Right lobe of liver (tissue), 6 donors: Measurements from ENCODE around the gene ABCC5. TPM values are rescaled to one million over a fixed set of nuclear protein-coding genes. Genes with fewer than 3 reads are reported as not detected.

Experiments
- ATAC-seq, 4 donors: fragments of 200-7000 bp; cut with Tn5 transposase; one replicate each; pipeline ENCODE4 v1.9.1; 2020; ENCODE audit warnings: mild to moderate bottlenecking in 4 of 4, moderate library complexity in 4 of 4
- DNase-seq, 3 donors: peaks; one replicate each; pipeline ENCODE4 v3.0.0-alpha.2; 2020
- H3K27ac ChIP-seq, 3 donors: fragments of 200-600 bp; one replicate each; pipeline ENCODE4 v1.8.0; 2022
- H3K27me3 ChIP-seq, 2 donors: fragments of 200-600 bp; one replicate each; pipeline ENCODE4 v1.8.0; 2022
- H3K36me3 ChIP-seq, 4 donors: fragments of 200-600 bp; sonication (generic) in 1 of 4; one replicate each; pipeline versions ENCODE4 v1.5.1 to v1.8.0; 2017 to 2022; ENCODE audit warnings: control low read depth in 1 of 4
- H3K4me1 ChIP-seq, 4 donors: fragments of 200-600 bp; sonication (generic) in 1 of 4; one replicate each; pipeline versions ENCODE4 v1.5.1 to v1.8.0; 2017 to 2022; ENCODE audit warnings: control low read depth in 1 of 4
- H3K4me3 ChIP-seq, 3 donors: fragments of 200-600 bp; one replicate each; pipeline ENCODE4 v1.8.0; 2022
- H3K9me3 ChIP-seq, 4 donors: fragments of 200-600 bp; sonication (generic) in 1 of 4; one replicate each; pipeline versions ENCODE4 v1.5.1 to v1.8.0; 2017 to 2022; ENCODE audit warnings: control low read depth in 1 of 4
- POLR2A ChIP-seq: fragments of 450-650 bp; IDR thresholded peaks from one replicate; pipeline ENCODE4 v1.6.1; 2017; ENCODE audit warnings: antibody characterized with exemption, mild to moderate bottlenecking
- WGBS: methylation state at CpG from one replicate; pipeline ENCODE4 v1.1.6; 2018; ENCODE audit warnings: low coverage, low lambda C conversion rate; ENCODE audit not compliant: insufficient coverage; ENCODE audit errors: missing lambda C conversion rate; 5-methylcytosine and 5-hydroxymethylcytosine counted together
- intact Hi-C, 2 donors: fragments of 100-400 bp; cut with DNase I; formaldehyde crosslinking; loops; one replicate each; pipeline versions ENCODE4 v1.11.2 to v1.14.1; 2022
- total RNA-seq, 6 experiments: library from RNA; depleted of rRNA in 2 of 6; stranded (reverse); fragments of >200 nt in 2 of 6; fragmentation: NEBNext Ultra II Directional in 3 of 6; extraction: Animal tissue kit (Norgen Biotek cat#: 25700) in 3 of 6; gene quantifications; one replicate each; pipeline versions ENCODE4 v1.1.0 to v1.2.4, GENCODE V29; 2016 to 2023
- TF ChIP-seq, protein P1 (sequence below), 4 donors: fragments of 200-600 bp in 3 of 4; fragments of 450-650 bp in 1 of 4; IDR thresholded peaks; one replicate each; pipeline versions ENCODE4 v1.5.1 to v1.8.0; 2016 to 2022; ENCODE audit warnings: antibody characterized with exemption in 4 of 4, mild to moderate bottlenecking in 2 of 4
- donor health status: DM: no; HTN: yes; CAD: no.
- donor health status: DM: no; HTN: no; CAD: no.
- donor health status: DM: no; HTN: no; CAD: no.
- donor health status: DM: no; HTN: yes; CAD: no.
- donor health status: DM: no; HTN: yes; CAD: no.

Gene ABCC5
- total RNA-seq, 6 experiments from 2014 or later: 5.5 to 9.4 (median 7.6) TPM

DNA sequence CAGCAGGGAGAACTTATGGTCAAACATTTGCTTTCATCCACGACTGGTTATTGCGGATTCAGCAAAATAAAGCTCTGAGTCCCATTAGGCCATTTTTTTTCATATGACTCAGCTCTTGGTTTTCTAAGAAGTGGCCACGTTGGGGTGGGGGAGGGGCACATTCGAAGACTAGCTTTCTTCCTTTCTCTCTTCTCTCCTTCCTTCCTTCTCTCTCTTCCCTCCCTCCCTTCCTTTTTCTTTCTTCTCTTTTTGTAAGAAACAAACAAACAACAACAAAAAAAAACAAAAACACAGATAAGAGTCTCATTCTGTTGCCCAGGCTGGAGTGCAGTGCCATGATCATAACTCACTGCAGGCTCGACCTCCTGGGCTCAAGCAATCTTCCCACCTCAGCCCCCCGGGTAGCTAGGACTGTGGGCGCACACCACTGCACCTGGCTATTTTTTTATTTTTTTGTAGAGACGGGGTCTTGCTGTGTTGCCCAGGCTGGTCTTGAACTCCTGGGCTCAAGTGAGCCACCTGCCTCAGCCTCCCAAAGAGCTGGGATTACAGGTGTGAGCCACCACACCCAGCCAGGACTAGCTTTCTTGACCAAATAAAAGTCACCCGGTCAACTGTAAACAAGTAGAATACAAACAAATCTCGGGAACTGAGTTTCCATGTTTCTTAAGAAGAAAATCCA, 41.6 kb downstream of the ABCC5 start:
- H3K4me1 ChIP-seq: no peaks in the 10 kb centered on the region
- H3K4me3 ChIP-seq: no peak overlapping the region
- DNase-seq (no peak), ATAC-seq (no peak)
- H3K27ac ChIP-seq: no peak overlapping the region
- no peak for TF ChIP-seq POLR2A
- TF ChIP-seq, protein P1, sequence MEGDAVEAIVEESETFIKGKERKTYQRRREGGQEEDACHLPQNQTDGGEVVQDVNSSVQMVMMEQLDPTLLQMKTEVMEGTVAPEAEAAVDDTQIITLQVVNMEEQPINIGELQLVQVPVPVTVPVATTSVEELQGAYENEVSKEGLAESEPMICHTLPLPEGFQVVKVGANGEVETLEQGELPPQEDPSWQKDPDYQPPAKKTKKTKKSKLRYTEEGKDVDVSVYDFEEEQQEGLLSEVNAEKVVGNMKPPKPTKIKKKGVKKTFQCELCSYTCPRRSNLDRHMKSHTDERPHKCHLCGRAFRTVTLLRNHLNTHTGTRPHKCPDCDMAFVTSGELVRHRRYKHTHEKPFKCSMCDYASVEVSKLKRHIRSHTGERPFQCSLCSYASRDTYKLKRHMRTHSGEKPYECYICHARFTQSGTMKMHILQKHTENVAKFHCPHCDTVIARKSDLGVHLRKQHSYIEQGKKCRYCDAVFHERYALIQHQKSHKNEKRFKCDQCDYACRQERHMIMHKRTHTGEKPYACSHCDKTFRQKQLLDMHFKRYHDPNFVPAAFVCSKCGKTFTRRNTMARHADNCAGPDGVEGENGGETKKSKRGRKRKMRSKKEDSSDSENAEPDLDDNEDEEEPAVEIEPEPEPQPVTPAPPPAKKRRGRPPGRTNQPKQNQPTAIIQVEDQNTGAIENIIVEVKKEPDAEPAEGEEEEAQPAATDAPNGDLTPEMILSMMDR (IDR thresholded peaks at IDR 0.05): no peak
- H3K27me3 ChIP-seq: no peaks in the 10 kb centered on the region
- intact Hi-C loops: no loop called here
- H3K36me3 ChIP-seq: no peaks in the 10 kb centered on the region
- 83% methylated on average over 10 of the region's 10 CpGs for WGBS
- no peaks in the 10 kb centered on the region for H3K9me3 ChIP-seq

DNA sequence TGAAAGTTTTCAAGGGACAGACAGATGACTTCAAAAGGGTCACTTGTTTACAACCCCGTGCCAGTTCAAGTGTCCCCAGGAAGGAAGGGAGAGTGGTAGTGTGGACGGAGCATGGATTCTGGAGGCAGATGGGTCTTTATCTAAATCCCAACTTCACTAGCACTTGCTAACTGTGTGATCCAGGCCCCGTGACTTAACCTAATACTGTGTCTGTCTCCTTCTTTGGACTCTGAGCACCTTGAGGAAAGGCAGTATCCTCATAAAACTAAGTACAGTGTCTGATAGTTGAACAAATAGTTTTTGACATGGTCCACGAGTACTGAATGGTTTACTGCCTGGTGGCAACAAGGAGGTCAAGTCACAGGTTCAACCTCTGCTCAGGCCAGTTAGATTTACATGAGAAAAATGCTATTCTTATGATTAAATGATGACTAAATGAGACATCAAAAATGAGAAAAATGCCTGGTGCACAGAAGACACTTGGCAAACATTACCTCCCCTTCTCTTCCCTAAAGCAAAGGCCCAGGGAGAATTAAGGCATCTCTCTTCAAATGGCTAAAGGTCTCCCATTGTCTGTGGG, 48.9 kb downstream of the ABCC5 start:
- intact Hi-C loops: no loop called here
- TF ChIP-seq POLR2A: no peak
- TF ChIP-seq, protein P1 (IDR thresholded peaks at IDR 0.05): no peak
- H3K4me1 ChIP-seq: no peaks in the 10 kb centered on the region
- H3K36me3 ChIP-seq: no peaks in the 10 kb centered on the region
- 83% methylated on average over 4 of the region's 4 CpGs for WGBS
- H3K27me3 ChIP-seq: no peaks in the 10 kb centered on the region
- DNase-seq (no peak), ATAC-seq (no peak)
- no peak overlapping the region for H3K27ac ChIP-seq
- H3K4me3 ChIP-seq: no peak overlapping the region
- H3K9me3 ChIP-seq: no peaks in the 10 kb centered on the region

DNA sequence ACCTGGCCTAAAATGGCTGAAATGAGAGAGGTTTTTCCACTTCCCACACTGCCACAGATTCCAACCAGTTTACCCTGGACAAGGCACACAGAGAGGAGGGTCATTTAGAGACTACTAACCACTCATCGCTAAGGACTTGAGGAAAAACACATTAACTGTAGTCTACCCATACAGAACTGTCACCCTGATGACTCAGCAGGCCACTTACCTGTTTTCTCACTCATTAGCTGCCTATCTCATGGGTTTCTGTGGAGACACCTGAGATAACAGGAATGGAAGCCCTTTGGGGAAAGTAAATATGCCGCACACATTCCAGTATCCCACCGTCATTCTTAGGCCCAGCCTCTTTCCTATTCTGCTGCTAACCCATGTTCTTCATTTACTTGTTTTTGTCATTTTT, 50.0 kb downstream of the ABCC5 start:
- no peaks in the 10 kb centered on the region for H3K4me1 ChIP-seq
- H3K4me3 ChIP-seq: no peak overlapping the region
- TF ChIP-seq, protein P1 (IDR thresholded peaks at IDR 0.05): no peak
- TF ChIP-seq POLR2A: no peak
- H3K27me3 ChIP-seq: no peaks in the 10 kb centered on the region
- intact Hi-C loops: no loop called here
- H3K9me3 ChIP-seq: no peaks in the 10 kb centered on the region
- 100% methylated on average over 2 of the region's 3 CpGs for WGBS
- ATAC-seq: no peak
- no peak overlapping the region for H3K27ac ChIP-seq
- DNase-seq: no peak
- no peaks in the 10 kb centered on the region for H3K36me3 ChIP-seq

DNA sequence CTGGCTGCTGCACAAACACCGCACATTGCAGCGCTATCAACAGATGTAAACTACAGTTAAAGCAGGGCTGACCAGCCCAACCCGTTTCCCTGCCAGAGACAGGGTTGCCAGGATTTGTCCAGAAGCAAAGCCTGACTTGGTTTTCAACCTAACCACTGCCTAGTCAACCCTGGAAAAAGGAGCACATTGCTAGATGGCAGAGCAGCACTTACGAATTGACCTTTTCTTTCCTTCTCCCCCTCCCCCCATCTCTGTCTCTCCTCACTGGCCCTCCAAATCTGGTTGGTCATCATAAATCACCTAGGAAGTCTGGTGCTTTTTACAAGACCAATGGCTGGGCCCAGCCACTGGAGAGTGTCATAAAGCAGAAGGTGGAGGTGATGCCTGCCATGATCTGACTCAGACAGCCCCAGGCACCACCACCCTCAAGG, 51.3 kb downstream of the ABCC5 start:
- WGBS: 83% methylated on average over 1 of the region's 4 CpGs
- Histone ChIP-seq H3K36me3 (no peaks in the 10 kb centered on the region), H3K9me3 (no peaks in the 10 kb centered on the region), H3K4me3 (no peak overlapping the region), H3K4me1 (no peaks in the 10 kb centered on the region), H3K27me3 (no peaks in the 10 kb centered on the region), H3K27ac (no peak overlapping the region)
- ATAC-seq: no peak
- no peak for TF ChIP-seq POLR2A
- TF ChIP-seq, protein P1 (IDR thresholded peaks at IDR 0.05): no peak
- DNase-seq: no peak
- intact Hi-C loops: no loop called here
